HepG2 (cell line): ENCODE measurements around the gene NCOA5. TPM values are rescaled to one million over a fixed set of nuclear protein-coding genes. Genes with fewer than 3 reads are reported as not detected.

Experiments used
- ATAC-seq: fragments of 200-7000 bp; cut with Tn5 transposase; 3 replicates; pipeline ENCODE4 v1.9.1; 2020; ENCODE audit warnings: mild to moderate bottlenecking, moderate library complexity
- BruUV-seq: library from RNA; stranded (reverse); fragments of 400-500 nt; replicated peaks from 2 replicates; lab custom pipeline; 2021; lab: Mats Ljungman, UMichigan
- CTCF ChIA-PET: fragments of 300-600 bp; formaldehyde crosslinking; extraction: SDS; loops from one replicate; lab custom pipeline; 2021; ENCODE audit warnings: low total read pairs, inconsistent platforms, low intra/inter-chr PET ratio; lab: Yijun Ruan, JAX
- POLR2A ChIA-PET: fragments of 350-600 bp; sonication (Branson Sonifier 250); formaldehyde crosslinking; loops from one replicate; lab custom pipeline; 2020; ENCODE audit warnings: antibody characterized with exemption, inconsistent platforms; lab: Yijun Ruan, JAX
- DNase-seq: peaks from one replicate; pipeline ENCODE4 v3.0.0-alpha.2; 2015; ENCODE audit warnings: low spot score
- FAIRE-seq: peaks from 3 replicates; lab custom pipeline; 2011; peaks lifted over from hg19 to GRCh38; lab: Jason Lieb, UNC
- H2AFZ ChIP-seq: one replicate; pipeline ENCODE4 v1.6.1; 2011; ENCODE audit warnings: low read length, inconsistent platforms
- H3K27ac ChIP-seq: fragments of 300-600 bp; 3 replicates; pipeline ENCODE4 v1.8.0; 2011; ENCODE audit warnings: mixed run types, mild to moderate bottlenecking, mixed read lengths, low read length, inconsistent platforms; ENCODE audit not compliant: insufficient read depth; ENCODE audit errors: extremely low read length
- H3K27me3 ChIP-seq, 2 experiments: fragments of 200-600 bp in 1 of 2; 2 replicates in 1 of 2; 3 replicates in 1 of 2; pipeline versions ENCODE4 v1.6.0 to v1.8.0; 2011; ENCODE audit warnings: low read length in 2 of 2, mild to moderate bottlenecking in 2 of 2, moderate library complexity in 2 of 2, inconsistent platforms in 1 of 2; ENCODE audit not compliant: insufficient read depth in 2 of 2, control insufficient read depth in 1 of 2
- H3K36me3 ChIP-seq, 2 experiments: fragments of 200-600 bp in 1 of 2; replicated peaks in 1 of 2; 2 replicates in 1 of 2; 3 replicates in 1 of 2; pipeline versions ENCODE4 v1.5.1 to v1.8.0; 2011; ENCODE audit warnings: low read length in 2 of 2, inconsistent platforms in 1 of 2; ENCODE audit not compliant: insufficient read depth in 2 of 2, control insufficient read depth in 1 of 2
- H3K4me1 ChIP-seq: 2 replicates; pipeline ENCODE4 v1.5.1; 2012; ENCODE audit warnings: low read length, inconsistent platforms; ENCODE audit not compliant: insufficient read depth
- H3K4me2 ChIP-seq: 2 replicates; pipeline ENCODE4 v1.6.0; 2011; ENCODE audit warnings: low read depth, low read length, inconsistent platforms
- H3K4me3 ChIP-seq, 3 experiments: fragments of 200-600 bp in 1 of 3; sonication (generic), shearing (Covaris generic) in 1 of 3; replicated peaks in 1 of 3; 2 replicates each; pipeline ENCODE4 v1.5.1; 2011 to 2016; ENCODE audit warnings: low read length in 3 of 3, inconsistent platforms in 2 of 3, low read depth in 2 of 3, mild to moderate bottlenecking in 2 of 3, control low read depth in 1 of 3, mixed read lengths in 1 of 3; ENCODE audit not compliant: insufficient read depth in 1 of 3
- H3K79me2 ChIP-seq: one replicate; pipeline ENCODE4 v1.6.1; 2011; ENCODE audit warnings: low read length, inconsistent platforms; ENCODE audit not compliant: insufficient read depth
- H3K9ac ChIP-seq: 2 replicates; pipeline ENCODE4 v1.6.0; 2011; ENCODE audit warnings: mild to moderate bottlenecking, low read depth, low read length, inconsistent platforms; ENCODE audit not compliant: insufficient read depth
- H3K9me3 ChIP-seq: 2 replicates; pipeline ENCODE4 v1.5.1; 2012; ENCODE audit warnings: mild to moderate bottlenecking, low read length
- H4K20me1 ChIP-seq: 2 replicates; pipeline ENCODE4 v1.6.0; 2011; ENCODE audit warnings: inconsistent platforms, mild to moderate bottlenecking, low read length, moderate library complexity; ENCODE audit not compliant: insufficient read depth
- HNF4G ChIP-seq, 2 experiments: sonication (generic) in 1 of 2; formaldehyde crosslinking in 1 of 2; IDR thresholded peaks; 2 replicates each; pipeline versions ENCODE4 v1.4.0 to v1.6.1; 2011 to 2020; ENCODE audit warnings: borderline replicate concordance in 2 of 2, low read depth in 2 of 2, mild to moderate bottlenecking in 2 of 2, low read length in 1 of 2, missing genetic modification reagents in 1 of 2, moderate library complexity in 1 of 2
- IKZF4 ChIP-seq: sonication (generic); formaldehyde crosslinking; IDR thresholded peaks from 2 replicates; pipeline ENCODE4 v1.5.1; 2020; ENCODE audit warnings: borderline replicate concordance, mild to moderate bottlenecking, low read depth, missing genetic modification reagents; ENCODE audit errors: not compliant biosample characterization
- JDP2 ChIP-seq: sonication (generic); formaldehyde crosslinking; IDR thresholded peaks from 2 replicates; pipeline ENCODE4 v1.8.1; 2022; ENCODE audit warnings: missing genetic modification reagents, borderline replicate concordance
- MYNN ChIP-seq: sonication (generic); formaldehyde crosslinking; IDR thresholded peaks from 2 replicates; pipeline ENCODE4 v1.4.0; 2020; ENCODE audit warnings: mild to moderate bottlenecking, low read depth, missing genetic modification reagents
- TP53 ChIP-seq: sonication (generic); formaldehyde crosslinking; conservative IDR thresholded peaks from 2 replicates; pipeline ENCODE4 v1.4.0; 2020; ENCODE audit warnings: missing genetic modification reagents
- ZEB1 ChIP-seq: IDR thresholded peaks from 2 replicates; pipeline ENCODE4 v1.6.1; 2012; ENCODE audit warnings: mild to moderate bottlenecking, low read depth, inconsistent platforms; ENCODE audit not compliant: insufficient replicate concordance
- ZNF274 ChIP-seq: sonication (generic); formaldehyde crosslinking; IDR thresholded peaks from 2 replicates; pipeline ENCODE4 v1.5.1; 2020; ENCODE audit warnings: mild to moderate bottlenecking, missing genetic modification reagents
- ZNF670 ChIP-seq: sonication (generic); formaldehyde crosslinking; IDR thresholded peaks from 2 replicates; pipeline ENCODE4 v1.8.0; 2022; ENCODE audit warnings: mild to moderate bottlenecking, missing genetic modification reagents, borderline replicate concordance
- ZNF772 ChIP-seq: sonication (generic); formaldehyde crosslinking; IDR thresholded peaks from 2 replicates; pipeline ENCODE4 v1.5.0; 2020; ENCODE audit warnings: mild to moderate bottlenecking, missing genetic modification reagents
- ZNF777 ChIP-seq: sonication (generic); formaldehyde crosslinking; IDR thresholded peaks from 2 replicates; pipeline ENCODE4 v1.4.0; 2020; ENCODE audit warnings: missing genetic modification reagents
- WGBS: methylation state at CpG from one replicate; pipeline ENCODE4 v1.1.6; 2017; ENCODE audit warnings: low lambda C conversion rate; 5-methylcytosine and 5-hydroxymethylcytosine counted together
- in situ Hi-C: cut with HindIII; loops from 2 replicates; pipeline ENCODE4 v1.10.0; 2017; ENCODE audit warnings: low pct_unique_long_range_greater_than_20kb; ENCODE audit not compliant: extremely low pct_ligation_motif_present
- intact Hi-C: fragments of 100-400 bp; cut with micrococcal nuclease; formaldehyde crosslinking; loops from one replicate; pipeline ENCODE4 v1.10.0; 2022; ENCODE audit not compliant: unreplicated experiment
- polyA plus RNA-seq, 8 experiments: library from polyadenylated mRNA; depleted of rRNA in 3 of 8; stranded (reverse) in 7 of 8; unstranded in 1 of 8; fragments of >200 nt; fragmentation: Illumina TruSeq in 4 of 8; extraction: Trizol in 4 of 8; gene quantifications; 2 replicates each; pipeline versions ENCODE4 v1.2.1 to v1.2.3, GENCODE V29; 2011 to 2016; ENCODE audit warnings: low read depth in 4 of 8, missing spikeins in 1 of 8, mixed read lengths in 1 of 8; ENCODE audit not compliant: insufficient read depth in 1 of 8
- total RNA-seq, 5 experiments: library from RNA; depleted of rRNA; stranded (reverse); fragments of >200 nt; fragmentation: Illumina TruSeq; extraction: Trizol; gene quantifications; 2 replicates each; pipeline ENCODE4 v1.2.3, GENCODE V29; 2016; ENCODE audit warnings: low read depth in 1 of 5
- TF ChIP-seq, protein P1 (sequence below): sonication (generic); formaldehyde crosslinking; IDR thresholded peaks from 2 replicates; pipeline ENCODE4 v1.4.0; 2020; ENCODE audit warnings: mild to moderate bottlenecking, missing genetic modification reagents
- TF ChIP-seq, protein P2 (sequence below): sonication (generic); formaldehyde crosslinking; IDR thresholded peaks from 2 replicates; pipeline ENCODE4 v1.5.1; 2020; ENCODE audit warnings: missing genetic modification reagents, mild to moderate bottlenecking, borderline replicate concordance
- TF ChIP-seq, protein P3 (sequence below): sonication (generic); formaldehyde crosslinking; IDR thresholded peaks from 2 replicates; pipeline ENCODE4 v1.4.0; 2020; ENCODE audit warnings: missing genetic modification reagents
- TF ChIP-seq, protein P4 (sequence below): sonication (generic); formaldehyde crosslinking; IDR thresholded peaks from 2 replicates; pipeline ENCODE4 v1.4.0; 2020; ENCODE audit warnings: missing genetic modification reagents, borderline replicate concordance

Gene NCOA5
- total and polyA plus RNA-seq, 2 of the 13 experiments (the other 11 are each of a cell fraction or from before 2014, with no cell fraction given): 16.5 to 28.4 TPM

DNA sequence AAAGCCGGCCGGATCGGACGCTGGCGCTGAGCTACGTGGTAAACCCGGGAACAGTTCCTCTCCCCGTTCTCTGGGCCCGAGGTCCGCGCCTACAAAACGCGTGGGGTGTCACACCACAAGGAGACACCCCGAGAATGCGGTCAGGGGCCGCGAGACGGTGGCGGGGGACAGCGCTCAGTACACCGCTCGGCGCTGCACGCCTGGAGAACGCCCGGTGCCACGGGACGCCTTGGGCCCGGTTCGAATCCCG is 670 bp downstream of the NCOA5 start:
- in situ Hi-C loops: loop anchor here (5.0 kb wide), 1 partner anchor 67 kb away; no protein-coding TSS in a partner anchor
- peak overlapping the region; percentile 92 for H3K27ac ChIP-seq
- FAIRE-seq (no peak), DNase-seq (no peak), ATAC-seq (peak; percentile 60)
- peaks cover 0 to 1% of the 10 kb centered on the region in 2 experiments; a peak in 2 of 5 replicates for H3K36me3 ChIP-seq
- intact Hi-C loops: loop anchor here (1.0 to 5.0 kb wide), 2 partner anchors 67 to 117 kb away; partner anchors contain the start of gene ZNF335
- POLR2A ChIA-PET: interaction anchor here (1.0 to 1.8 kb wide), 5 partner anchors 12 to 275 kb away, joined by 3 to 6 read pairs (median 3); no protein-coding TSS in a partner anchor
- peak overlapping the region; percentile 97 for H3K9ac ChIP-seq
- H3K9me3 ChIP-seq: no peaks in the 10 kb centered on the region
- H2AFZ ChIP-seq: no peak overlapping the region
- WGBS: 3% methylated on average over 21 of the region's 31 CpGs
- H4K20me1 ChIP-seq: peaks cover 53% of the 10 kb centered on the region
- peak overlapping the region; percentile 70 to 98 (median 92) for H3K4me3 ChIP-seq
- H3K4me2 ChIP-seq: peak overlapping the region; percentile 82
- BruUV-seq: no TSS peak
- no peaks in the 10 kb centered on the region; a peak in 1 of 5 replicates for H3K27me3 ChIP-seq
- peaks cover 53% of the 10 kb centered on the region for H3K79me2 ChIP-seq
- CTCF ChIA-PET: interaction anchor here (1.3 to 4.9 kb wide), 2 partner anchors 75 to 102 kb away, joined by 3 to 27 read pairs; no protein-coding TSS in a partner anchor
- H3K4me1 ChIP-seq: peaks cover 52% of the 10 kb centered on the region
- TF ChIP-seq ZEB1 (no peak), MYNN (CRISPR knock-in tag) (peak; percentile 89), ZNF670 (no peak), ZNF274 (no peak), ZNF777 (CRISPR knock-in tag) (no peak), IKZF4 (CRISPR knock-in tag) (no peak), ZNF772 (CRISPR knock-in tag) (peak; percentile 72; the same call in 1 of the 2 replicates), JDP2 (CRISPR knock-in tag) (no peak), HNF4G (IDR thresholded peaks at IDR 0.05; ENCODE audit: borderline replicate concordance, low read depth, low read length) (no peak), HNF4G (CRISPR knock-in tag; IDR thresholded peaks at IDR 0.05; ENCODE audit: borderline replicate concordance, low read depth) (no peak), TP53 (CRISPR knock-in tag) (0 out of 2 replicates have a peak, but pooled peaks have one; percentile 2)
- TF ChIP-seq, protein P1, sequence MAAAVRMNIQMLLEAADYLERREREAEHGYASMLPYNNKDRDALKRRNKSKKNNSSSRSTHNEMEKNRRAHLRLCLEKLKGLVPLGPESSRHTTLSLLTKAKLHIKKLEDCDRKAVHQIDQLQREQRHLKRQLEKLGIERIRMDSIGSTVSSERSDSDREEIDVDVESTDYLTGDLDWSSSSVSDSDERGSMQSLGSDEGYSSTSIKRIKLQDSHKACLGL (CRISPR knock-in tag): no peak; the same call in 1 of the 2 replicates
- TF ChIP-seq, protein P2, sequence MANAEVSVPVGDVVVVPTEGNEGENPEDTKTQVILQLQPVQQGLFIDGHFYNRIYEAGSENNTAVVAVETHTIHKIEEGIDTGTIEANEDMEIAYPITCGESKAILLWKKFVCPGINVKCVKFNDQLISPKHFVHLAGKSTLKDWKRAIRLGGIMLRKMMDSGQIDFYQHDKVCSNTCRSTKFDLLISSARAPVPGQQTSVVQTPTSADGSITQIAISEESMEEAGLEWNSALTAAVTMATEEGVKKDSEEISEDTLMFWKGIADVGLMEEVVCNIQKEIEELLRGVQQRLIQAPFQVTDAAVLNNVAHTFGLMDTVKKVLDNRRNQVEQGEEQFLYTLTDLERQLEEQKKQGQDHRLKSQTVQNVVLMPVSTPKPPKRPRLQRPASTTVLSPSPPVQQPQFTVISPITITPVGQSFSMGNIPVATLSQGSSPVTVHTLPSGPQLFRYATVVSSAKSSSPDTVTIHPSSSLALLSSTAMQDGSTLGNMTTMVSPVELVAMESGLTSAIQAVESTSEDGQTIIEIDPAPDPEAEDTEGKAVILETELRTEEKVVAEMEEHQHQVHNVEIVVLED (CRISPR knock-in tag): no peak
- TF ChIP-seq, protein P3, sequence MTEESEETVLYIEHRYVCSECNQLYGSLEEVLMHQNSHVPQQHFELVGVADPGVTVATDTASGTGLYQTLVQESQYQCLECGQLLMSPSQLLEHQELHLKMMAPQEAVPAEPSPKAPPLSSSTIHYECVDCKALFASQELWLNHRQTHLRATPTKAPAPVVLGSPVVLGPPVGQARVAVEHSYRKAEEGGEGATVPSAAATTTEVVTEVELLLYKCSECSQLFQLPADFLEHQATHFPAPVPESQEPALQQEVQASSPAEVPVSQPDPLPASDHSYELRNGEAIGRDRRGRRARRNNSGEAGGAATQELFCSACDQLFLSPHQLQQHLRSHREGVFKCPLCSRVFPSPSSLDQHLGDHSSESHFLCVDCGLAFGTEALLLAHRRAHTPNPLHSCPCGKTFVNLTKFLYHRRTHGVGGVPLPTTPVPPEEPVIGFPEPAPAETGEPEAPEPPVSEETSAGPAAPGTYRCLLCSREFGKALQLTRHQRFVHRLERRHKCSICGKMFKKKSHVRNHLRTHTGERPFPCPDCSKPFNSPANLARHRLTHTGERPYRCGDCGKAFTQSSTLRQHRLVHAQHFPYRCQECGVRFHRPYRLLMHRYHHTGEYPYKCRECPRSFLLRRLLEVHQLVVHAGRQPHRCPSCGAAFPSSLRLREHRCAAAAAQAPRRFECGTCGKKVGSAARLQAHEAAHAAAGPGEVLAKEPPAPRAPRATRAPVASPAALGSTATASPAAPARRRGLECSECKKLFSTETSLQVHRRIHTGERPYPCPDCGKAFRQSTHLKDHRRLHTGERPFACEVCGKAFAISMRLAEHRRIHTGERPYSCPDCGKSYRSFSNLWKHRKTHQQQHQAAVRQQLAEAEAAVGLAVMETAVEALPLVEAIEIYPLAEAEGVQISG: no peak
- TF ChIP-seq, protein P4, sequence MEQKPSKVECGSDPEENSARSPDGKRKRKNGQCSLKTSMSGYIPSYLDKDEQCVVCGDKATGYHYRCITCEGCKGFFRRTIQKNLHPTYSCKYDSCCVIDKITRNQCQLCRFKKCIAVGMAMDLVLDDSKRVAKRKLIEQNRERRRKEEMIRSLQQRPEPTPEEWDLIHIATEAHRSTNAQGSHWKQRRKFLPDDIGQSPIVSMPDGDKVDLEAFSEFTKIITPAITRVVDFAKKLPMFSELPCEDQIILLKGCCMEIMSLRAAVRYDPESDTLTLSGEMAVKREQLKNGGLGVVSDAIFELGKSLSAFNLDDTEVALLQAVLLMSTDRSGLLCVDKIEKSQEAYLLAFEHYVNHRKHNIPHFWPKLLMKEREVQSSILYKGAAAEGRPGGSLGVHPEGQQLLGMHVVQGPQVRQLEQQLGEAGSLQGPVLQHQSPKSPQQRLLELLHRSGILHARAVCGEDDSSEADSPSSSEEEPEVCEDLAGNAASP (CRISPR knock-in tag): no peak
